RCC 7860 (cell line): Measurements from ENCODE around the gene MMP25.
A peak's percentile ranks its signal among the peaks of the same experiment; 100 is the strongest.

Experiments
- DNase-seq: peaks from one replicate; pipeline ENCODE4 v3.0.0-alpha.2; 2015; ENCODE audit warnings: low spot score
- FAIRE-seq: peaks from 2 replicates; lab custom pipeline; 2012; peaks lifted over from hg19 to GRCh38; lab: Jason Lieb, UNC

Gene MMP25

GRCh38 chr16:3015865-3016521 is 30.4 kb upstream of the MMP25 start:
- DNase-seq (no peak), FAIRE-seq (no peak)

- DNase-seq (no peak), FAIRE-seq (no peak)
These were observed 29.0 kb upstream of the MMP25 start for GRCh38 chr16:3017344-3017743.

GRCh38 chr16:3017794-3018506 is 28.4 kb upstream of the MMP25 start, which contains the start of gene CLDN6:
TSS of gene CLDN6 (minus strand) at chr16:3018183. CDS start at chr16:3016021, 2,162 bp downstream.
- no peak for DNase-seq
- FAIRE-seq, result no peak

GRCh38 chr16:3019594-3020246 is 26.6 kb upstream of the MMP25 start:
- FAIRE-seq (no peak), DNase-seq (no peak)

GRCh38 chr16:3020247-3020603 is 26.1 kb upstream of the MMP25 start, which contains the start of gene TNFRSF12A:
TSS of gene TNFRSF12A (plus strand) at chr16:3020368. CDS start at chr16:3020398, 30 bp downstream.
- DNase-seq (peak; percentile 66), FAIRE-seq (no peak)

GRCh38 chr16:3020604-3021448 is 25.5 kb upstream of the MMP25 start:
- FAIRE-seq (peak; percentile 71), DNase-seq (peak; percentile 95)

- FAIRE-seq (peak; percentile 93), DNase-seq (peak; percentile 97)
These were observed 24.7 kb upstream of the MMP25 start for GRCh38 chr16:3021449-3022207.

- peak; percentile 93 for DNase-seq
- FAIRE-seq, result no peak
These were observed 24.1 kb upstream of the MMP25 start for GRCh38 chr16:3022208-3022683.

GRCh38 chr16:3022684-3023414 is 23.5 kb upstream of the MMP25 start:
- FAIRE-seq (no peak), DNase-seq (no peak)

- DNase-seq, result peak; percentile 93
- FAIRE-seq, result peak; percentile 59
These were observed 23.0 kb upstream of the MMP25 start for GRCh38 chr16:3023415-3023668.

- FAIRE-seq (peak; percentile 75), DNase-seq (peak; percentile 98)
These were observed 22.5 kb upstream of the MMP25 start, which contains the start of the genes HCFC1R1 and THOC6 for GRCh38 chr16:3023669-3024478. TSS of gene HCFC1R1 (minus strand) at chr16:3023942. CDS start at chr16:3023941, 1 bp downstream. TSS of gene THOC6 (plus strand) at chr16:3024035. CDS start at chr16:3024327, 292 bp downstream.

- no peak for DNase-seq
- FAIRE-seq, result no peak
These were observed 21.0 kb upstream of the MMP25 start for GRCh38 chr16:3025032-3026002.

GRCh38 chr16:3026003-3026378 is 20.4 kb upstream of the MMP25 start:
- FAIRE-seq (no peak), DNase-seq (no peak)

- FAIRE-seq, result no peak
These were observed 19.5 kb upstream of the MMP25 start for GRCh38 chr16:3026609-3027488.

GRCh38 chr16:3027489-3027795 is 18.9 kb upstream of the MMP25 start:
- FAIRE-seq, result no peak

More at GRCh38 chr16:3026609-3027488, 19.5 kb upstream of the MMP25 start:
- DNase-seq, result no peak

GRCh38 chr16:3027983-3028715 is 18.2 kb upstream of the MMP25 start:
- DNase-seq, result peak; percentile 61
- FAIRE-seq, result no peak

More at GRCh38 chr16:3027489-3027795, 18.9 kb upstream of the MMP25 start:
- no peak for DNase-seq
